Endothelial cell of umbilical vein (primary cell): ENCODE results near the gene LYRM2.

ENCODE experiments used
- CTCF ChIP-seq, 2 donors: IDR thresholded peaks; 1 replicate in 1 of 2; 2 replicates in 1 of 2; pipeline ENCODE4 v1.5.1; 2011; ENCODE audit warnings: low read length in 2 of 2, mild to moderate bottlenecking in 2 of 2, moderate library complexity in 2 of 2, control low read depth in 1 of 2, inconsistent platforms in 1 of 2, low read depth in 1 of 2; ENCODE audit not compliant: insufficient read depth in 1 of 2; ENCODE audit errors: extremely low read depth in 1 of 2
- EZH2 ChIP-seq: IDR thresholded peaks from 2 replicates; pipeline ENCODE4 v1.6.1; 2012; ENCODE audit warnings: borderline replicate concordance, low read depth, mild to moderate bottlenecking, moderate library complexity, low read length, inconsistent platforms; ENCODE audit not compliant: severe bottlenecking
- GATA2 ChIP-seq: IDR thresholded peaks from 2 replicates; pipeline ENCODE4 v1.7.0; 2011; ENCODE audit warnings: low read depth, mild to moderate bottlenecking, moderate library complexity, mixed read lengths, low read length; ENCODE audit not compliant: insufficient read length, insufficient read depth
- JUN ChIP-seq: IDR thresholded peaks from 2 replicates; pipeline ENCODE4 v1.6.1; 2011; ENCODE audit warnings: borderline replicate concordance, low read depth; ENCODE audit not compliant: insufficient read length, insufficient read depth
- MAX ChIP-seq: IDR thresholded peaks from 2 replicates; pipeline ENCODE4 v1.6.1; 2011; ENCODE audit not compliant: insufficient read depth, insufficient read length
- MYC ChIP-seq: IDR thresholded peaks from one replicate; pipeline ENCODE4 v1.6.1; 2011; ENCODE audit warnings: mild to moderate bottlenecking, low read depth, low read length
- POLR2A ChIP-seq: IDR thresholded peaks from 2 replicates; pipeline ENCODE4 v1.6.1; 2012; ENCODE audit warnings: low read depth, mild to moderate bottlenecking, control low read depth, low read length
- POLR2AphosphoS5 ChIP-seq: IDR thresholded peaks from 2 replicates; pipeline ENCODE4 v1.6.1; 2012; ENCODE audit warnings: low read depth, mild to moderate bottlenecking, control low read depth, low read length, moderate library complexity; ENCODE audit not compliant: insufficient read depth

GRCh38 chr6:89675949-89676748, 37.6 kb upstream of the LYRM2 start:
- TF ChIP-seq CTCF (IDR thresholded peaks at IDR 0.05; ENCODE audit: extremely low read depth in 1 of 2, insufficient read depth in 1 of 2, low read depth in 1 of 2, low read length in 2 of 2) (no peak), POLR2AphosphoS5 (no peak), EZH2 (no peak), POLR2A (no peak), MYC (no peak), JUN (no peak), GATA2 (no peak), MAX (no peak)
